PC-3 (cell line): ENCODE data around the gene RASGRP3. TPM values are rescaled to one million over a fixed set of nuclear protein-coding genes. Genes with fewer than 3 reads are reported as not detected.

Experiments
- ATAC-seq: fragments of 200-7000 bp; cut with Tn5 transposase; 2 replicates; pipeline ENCODE4 v1.9.1; 2020; ENCODE audit warnings: mild to moderate bottlenecking, moderate library complexity
- BruUV-seq: library from RNA; stranded (reverse); fragments of 400-500 nt; replicated peaks from 2 replicates; lab custom pipeline; 2021; lab: Mats Ljungman, UMichigan
- CTCF ChIA-PET: fragments of 300-600 bp; sonication (Branson Sonifier 250); formaldehyde crosslinking; loops from one replicate; lab custom pipeline; 2022; ENCODE audit warnings: antibody characterized with exemption; lab: Charles Lee
- POLR2A ChIA-PET: fragments of 300-600 bp; sonication (Branson Sonifier 250); formaldehyde crosslinking; loops from one replicate; lab custom pipeline; 2022; ENCODE audit warnings: antibody characterized with exemption; ENCODE audit not compliant: unreplicated experiment; lab: Charles Lee
- DNase-seq: peaks from one replicate; pipeline ENCODE4 v3.0.0-alpha.2; 2015
- H2AFZ ChIP-seq: fragments of 300-600 bp; sonication (generic); 2 replicates; pipeline ENCODE4 v1.6.0; 2016; ENCODE audit warnings: antibody characterized with exemption, low read length
- H3F3A ChIP-seq: fragments of 300-600 bp; sonication (generic); one replicate; pipeline ENCODE4 v1.6.0; 2017; ENCODE audit warnings: antibody characterized with exemption, low read length, control low read depth, mild to moderate bottlenecking; ENCODE audit not compliant: unreplicated experiment
- H3K27ac ChIP-seq: fragments of 300-600 bp; sonication (generic); 2 replicates; pipeline ENCODE4 v1.5.1; 2016; ENCODE audit warnings: mild to moderate bottlenecking, low read length
- H3K27me3 ChIP-seq: fragments of 300-600 bp; sonication (generic); 2 replicates; pipeline ENCODE4 v1.6.1; 2016; ENCODE audit warnings: low read length, mixed read lengths
- H3K36me3 ChIP-seq: fragments of 300-600 bp; sonication (generic); 2 replicates; pipeline ENCODE4 v1.6.1; 2016; ENCODE audit warnings: low read depth, mixed run types, low read length, mixed read lengths
- H3K4me1 ChIP-seq: fragments of 300-600 bp; sonication (generic); 2 replicates; pipeline ENCODE4 v1.5.1; 2016; ENCODE audit warnings: low read length; ENCODE audit not compliant: insufficient read depth
- H3K4me2 ChIP-seq: fragments of 300-600 bp; sonication (generic); 2 replicates; pipeline ENCODE4 v1.6.0; 2016; ENCODE audit warnings: low read length
- H3K4me3 ChIP-seq: fragments of 300-600 bp; sonication (generic); 2 replicates; pipeline ENCODE4 v1.5.1; 2016; ENCODE audit warnings: mild to moderate bottlenecking, low read length, mixed read lengths
- H3K79me2 ChIP-seq: fragments of 300-600 bp; sonication (generic); 2 replicates; pipeline ENCODE4 v1.6.1; 2017; ENCODE audit warnings: low read length, mixed read lengths
- H3K9ac ChIP-seq: fragments of 300-600 bp; sonication (generic); 2 replicates; pipeline ENCODE4 v1.6.0; 2016; ENCODE audit warnings: mild to moderate bottlenecking, low read length
- H3K9me2 ChIP-seq: fragments of 300-600 bp; sonication (generic); replicated peaks from 2 replicates; pipeline ENCODE4 v1.6.1; 2016; ENCODE audit warnings: mixed run types, low read length, mixed read lengths
- H3K9me3 ChIP-seq: fragments of 300-600 bp; sonication (generic); 2 replicates; pipeline ENCODE4 v1.6.1; 2016; ENCODE audit warnings: low read length, mixed read lengths
- H4K20me1 ChIP-seq: fragments of 300-600 bp; sonication (generic); 2 replicates; pipeline ENCODE4 v1.6.1; 2016; ENCODE audit warnings: low read length, mixed read lengths
- CTCF ChIP-seq: fragments of 300-600 bp; sonication (generic); conservative IDR thresholded peaks from 2 replicates; pipeline ENCODE4 v1.5.1; 2017; ENCODE audit warnings: antibody characterized with exemption, low read depth, mild to moderate bottlenecking, low read length
- EZH2 ChIP-seq: fragments of 300-600 bp; sonication (generic); IDR thresholded peaks from one replicate; pipeline ENCODE4 v1.6.1; 2017; ENCODE audit warnings: antibody characterized with exemption, mild to moderate bottlenecking, low read length; ENCODE audit not compliant: unreplicated experiment
- EZH2phosphoT487 ChIP-seq: fragments of 300-600 bp; sonication (generic); IDR thresholded peaks from 2 replicates; pipeline ENCODE4 v1.6.1; 2018; ENCODE audit warnings: mild to moderate bottlenecking, antibody characterized with exemption, low read length, borderline replicate concordance
- intact Hi-C: fragments of 100-400 bp; cut with micrococcal nuclease; formaldehyde crosslinking; loops from 2 replicates; pipeline ENCODE4 v1.9.0; 2023
- total RNA-seq: library from RNA; depleted of rRNA; stranded (reverse); fragments of >200 nt; gene quantifications from 2 replicates; pipeline ENCODE4 v1.2.3, GENCODE V29; 2014

The RASGRP3 gene
- total RNA-seq, 1 experiment from 2014 or later: 0.15 TPM

DNA sequence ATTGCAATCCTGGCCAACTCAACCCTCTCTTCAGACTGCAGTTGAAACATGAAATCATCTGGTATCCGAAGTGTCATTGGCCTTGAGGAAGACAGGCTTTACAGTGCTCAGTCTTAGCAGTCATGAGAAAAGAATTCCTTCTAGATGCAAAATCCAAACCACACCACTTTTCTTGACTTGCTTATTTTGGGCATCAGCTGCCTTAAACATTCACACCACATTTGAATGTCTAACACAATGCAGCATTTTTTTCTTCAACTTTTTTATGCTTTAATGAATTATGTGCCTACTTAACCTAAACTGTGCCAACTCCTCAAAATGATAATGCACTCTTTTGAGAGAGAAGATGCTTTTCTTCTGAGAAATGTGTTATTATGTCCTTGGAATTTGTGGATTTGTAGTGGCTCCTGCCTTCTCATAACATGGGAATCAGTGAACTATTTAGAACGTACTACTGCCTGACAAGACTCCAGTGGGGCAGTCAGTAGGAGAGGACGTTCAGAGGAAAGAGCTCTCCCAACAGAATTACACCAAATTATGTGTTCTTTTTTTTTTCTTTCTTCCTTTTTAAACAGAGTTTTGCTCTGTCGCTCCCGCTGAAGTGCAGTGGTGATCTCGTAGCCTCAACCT, 125.9 kb downstream of the RASGRP3 start:
- DNase-seq (no peak), ATAC-seq (no peak)
- no peaks in the 10 kb centered on the region for H3K9me3 ChIP-seq
- no peak for TF ChIP-seq EZH2phosphoT487
- no peak for TF ChIP-seq EZH2
- no peak for TF ChIP-seq CTCF
- BruUV-seq: no TSS peak
- H3K27me3 ChIP-seq: no peaks in the 10 kb centered on the region
- H3K36me3 ChIP-seq: no peaks in the 10 kb centered on the region
- ChIA-PET POLR2A (no interaction called here), CTCF (no interaction called here)
- peaks cover 10% of the 10 kb centered on the region for H3K4me1 ChIP-seq
- H3K9ac ChIP-seq: no peak overlapping the region
- H3K4me2 ChIP-seq: no peak overlapping the region
- no peak overlapping the region for H3K27ac ChIP-seq
- intact Hi-C loops: no loop called here
- no peaks in the 10 kb centered on the region for H3K9me2 ChIP-seq
- H4K20me1 ChIP-seq: peaks cover 11% of the 10 kb centered on the region; the same call in 1 of the 2 replicates
- no peak overlapping the region for H3K4me3 ChIP-seq
- H2AFZ ChIP-seq: no peak overlapping the region
- no peaks in the 10 kb centered on the region for H3F3A ChIP-seq
- peaks cover 17% of the 10 kb centered on the region for H3K79me2 ChIP-seq

DNA sequence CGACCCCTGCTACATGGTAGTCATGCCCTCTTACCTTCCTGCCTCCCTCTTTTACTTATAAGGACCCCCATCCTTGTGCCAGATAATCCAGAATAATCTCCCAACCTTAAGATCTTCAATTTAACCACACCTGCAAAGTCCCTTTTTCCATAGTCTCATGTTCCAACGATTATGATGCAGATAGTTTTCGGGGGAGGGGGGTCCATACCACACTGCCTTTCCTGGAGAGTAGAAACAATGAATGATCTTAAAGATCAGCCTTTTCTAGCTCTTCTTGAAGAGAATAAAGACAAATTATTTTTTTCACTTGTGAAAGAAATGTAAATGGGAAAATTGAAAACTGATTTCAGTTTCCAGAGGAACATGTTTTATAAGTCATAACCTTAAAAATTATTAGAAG, 127.0 kb downstream of the RASGRP3 start:
- Histone ChIP-seq H3K4me3 (no peak overlapping the region), H3K27me3 (no peaks in the 10 kb centered on the region), H3K79me2 (peaks cover 6% of the 10 kb centered on the region), H3K4me1 (peaks cover 6% of the 10 kb centered on the region), H3K9ac (no peak overlapping the region), H3K9me3 (no peaks in the 10 kb centered on the region), H4K20me1 (no peaks in the 10 kb centered on the region), H2AFZ (no peak overlapping the region), H3K9me2 (no peaks in the 10 kb centered on the region), H3K36me3 (no peaks in the 10 kb centered on the region), H3K4me2 (no peak overlapping the region), H3F3A (no peaks in the 10 kb centered on the region), H3K27ac (no peak overlapping the region)
- BruUV-seq: no TSS peak
- ChIA-PET POLR2A (no interaction called here), CTCF (no interaction called here)
- DNase-seq (no peak), ATAC-seq (no peak)
- intact Hi-C loops: no loop called here
- TF ChIP-seq EZH2phosphoT487 (no peak), EZH2 (no peak), CTCF (no peak)

DNA sequence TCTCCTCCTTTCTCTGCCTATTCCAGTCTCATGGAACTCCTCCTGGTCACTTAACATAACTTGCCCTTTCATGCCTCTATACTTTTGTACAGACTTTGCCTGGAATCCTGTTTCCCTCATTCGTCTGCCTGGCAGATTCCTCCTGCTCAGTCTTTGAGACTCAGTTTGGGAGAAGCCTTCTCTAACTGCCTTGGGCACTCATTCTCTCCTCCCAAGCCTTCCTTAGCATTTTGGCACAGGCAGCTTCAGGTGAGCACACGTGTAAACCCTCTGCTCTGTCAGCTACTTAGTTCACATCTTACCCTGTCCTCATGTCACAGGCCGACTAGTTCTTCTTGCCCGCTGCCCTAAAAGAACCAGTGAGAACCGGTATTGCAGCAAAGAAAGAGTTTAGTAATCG, 128.6 kb downstream of the RASGRP3 start:
- Histone ChIP-seq H3K9me3 (no peaks in the 10 kb centered on the region), H3K9me2 (no peaks in the 10 kb centered on the region), H3K36me3 (no peaks in the 10 kb centered on the region), H3K79me2 (no peaks in the 10 kb centered on the region), H3K4me3 (no peak overlapping the region), H3K4me2 (no peak overlapping the region), H3K27me3 (no peaks in the 10 kb centered on the region), H3K4me1 (peaks cover 1% of the 10 kb centered on the region), H3K9ac (no peak overlapping the region), H2AFZ (no peak overlapping the region), H3F3A (no peaks in the 10 kb centered on the region), H4K20me1 (no peaks in the 10 kb centered on the region), H3K27ac (no peak overlapping the region)
- no TSS peak for BruUV-seq
- CTCF ChIA-PET: no interaction called here
- no peak for TF ChIP-seq EZH2phosphoT487
- no peak for TF ChIP-seq EZH2
- no peak for TF ChIP-seq CTCF
- ATAC-seq: no peak
- intact Hi-C loops: no loop called here
- no peak for DNase-seq
- POLR2A ChIA-PET: no interaction called here
